ENCODE data around the gene JARID2.

JARID2 gene

GRCh38 chr6:15351631-15352030 is 105.8 kb downstream of the JARID2 start:
- TF ChIP-seq EZH2 (optimal IDR thresholded peaks at IDR 0.05; ENCODE audit: low read depth, low read length): no peak
- TF ChIP-seq EZH2phosphoT487 (IDR thresholded peaks at IDR 0.05; ENCODE audit: low read length): no peak
- TF ChIP-seq, protein P1, sequence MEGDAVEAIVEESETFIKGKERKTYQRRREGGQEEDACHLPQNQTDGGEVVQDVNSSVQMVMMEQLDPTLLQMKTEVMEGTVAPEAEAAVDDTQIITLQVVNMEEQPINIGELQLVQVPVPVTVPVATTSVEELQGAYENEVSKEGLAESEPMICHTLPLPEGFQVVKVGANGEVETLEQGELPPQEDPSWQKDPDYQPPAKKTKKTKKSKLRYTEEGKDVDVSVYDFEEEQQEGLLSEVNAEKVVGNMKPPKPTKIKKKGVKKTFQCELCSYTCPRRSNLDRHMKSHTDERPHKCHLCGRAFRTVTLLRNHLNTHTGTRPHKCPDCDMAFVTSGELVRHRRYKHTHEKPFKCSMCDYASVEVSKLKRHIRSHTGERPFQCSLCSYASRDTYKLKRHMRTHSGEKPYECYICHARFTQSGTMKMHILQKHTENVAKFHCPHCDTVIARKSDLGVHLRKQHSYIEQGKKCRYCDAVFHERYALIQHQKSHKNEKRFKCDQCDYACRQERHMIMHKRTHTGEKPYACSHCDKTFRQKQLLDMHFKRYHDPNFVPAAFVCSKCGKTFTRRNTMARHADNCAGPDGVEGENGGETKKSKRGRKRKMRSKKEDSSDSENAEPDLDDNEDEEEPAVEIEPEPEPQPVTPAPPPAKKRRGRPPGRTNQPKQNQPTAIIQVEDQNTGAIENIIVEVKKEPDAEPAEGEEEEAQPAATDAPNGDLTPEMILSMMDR (IDR thresholded peaks at IDR 0.05; ENCODE audit: low read length): no peak
- Histone ChIP-seq H3K79me2 (ENCODE audit: low read length) (peaks cover 89% of the 10 kb centered on the region), H2AFZ (ENCODE audit: low read length) (no peak overlapping the region), H3K27ac (ENCODE audit: low read length) (no peak overlapping the region), H3K9me2 (replicated peaks; ENCODE audit: insufficient read depth, low read length) (no peaks in the 10 kb centered on the region), H3K9ac (ENCODE audit: low read length) (no peak overlapping the region), H3K4me2 (ENCODE audit: low read depth, low read length) (no peak overlapping the region), H3K36me3 (replicated peaks; ENCODE audit: insufficient read depth, low read length) (no peaks in the 10 kb centered on the region), H3K4me1 (ENCODE audit: low read length) (no peaks in the 10 kb centered on the region), H3K27me3 (replicated peaks; ENCODE audit: insufficient read depth, low read length) (no peaks in the 10 kb centered on the region), H3K9me3 (replicated peaks; ENCODE audit: insufficient read depth, low read length) (no peaks in the 10 kb centered on the region), H3K4me3 (ENCODE audit: low read length) (no peak overlapping the region), H4K20me1 (ENCODE audit: insufficient read depth, low read length) (no peaks in the 10 kb centered on the region), H3F3A (ENCODE audit: insufficient read depth, low read length) (no peaks in the 10 kb centered on the region)
- DNase-seq: no peak

DNA sequence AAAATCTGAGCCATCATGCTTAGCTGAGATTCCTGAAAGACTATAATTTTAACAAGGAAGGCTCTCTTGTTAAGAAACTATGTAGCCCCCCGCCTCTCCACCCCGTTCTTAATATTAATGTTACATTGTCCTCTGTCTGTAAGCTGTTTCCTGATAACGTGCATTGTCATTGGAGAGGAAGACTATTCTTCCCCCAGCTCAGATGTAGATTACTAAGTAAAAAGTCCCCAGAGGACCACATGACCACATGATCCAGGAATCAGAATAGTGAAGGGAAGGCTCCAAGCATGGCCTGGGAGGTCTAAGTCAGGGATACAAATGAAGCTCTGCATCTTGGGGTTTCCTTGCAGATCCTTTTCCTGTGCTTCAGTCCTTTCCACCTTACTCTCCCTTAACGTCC is 106.4 kb downstream of the JARID2 start:
- Histone ChIP-seq H3K4me1 (ENCODE audit: low read length) (no peaks in the 10 kb centered on the region), H3K27me3 (replicated peaks; ENCODE audit: insufficient read depth, low read length) (no peaks in the 10 kb centered on the region), H3F3A (ENCODE audit: insufficient read depth, low read length) (no peaks in the 10 kb centered on the region), H3K9ac (ENCODE audit: low read length) (no peak overlapping the region), H3K4me2 (ENCODE audit: low read depth, low read length) (no peak overlapping the region), H2AFZ (ENCODE audit: low read length) (no peak overlapping the region), H3K9me3 (replicated peaks; ENCODE audit: insufficient read depth, low read length) (no peaks in the 10 kb centered on the region), H3K4me3 (ENCODE audit: low read length) (no peak overlapping the region), H3K27ac (ENCODE audit: low read length) (no peak overlapping the region), H3K79me2 (ENCODE audit: low read length) (peaks cover 89% of the 10 kb centered on the region), H3K9me2 (replicated peaks; ENCODE audit: insufficient read depth, low read length) (no peaks in the 10 kb centered on the region), H3K36me3 (replicated peaks; ENCODE audit: insufficient read depth, low read length) (no peaks in the 10 kb centered on the region), H4K20me1 (ENCODE audit: insufficient read depth, low read length) (no peaks in the 10 kb centered on the region)
- no peak for DNase-seq
- no peak for TF ChIP-seq EZH2phosphoT487 (IDR thresholded peaks at IDR 0.05; ENCODE audit: low read length)
- TF ChIP-seq EZH2 (optimal IDR thresholded peaks at IDR 0.05; ENCODE audit: low read depth, low read length): no peak
- TF ChIP-seq, protein P1 (IDR thresholded peaks at IDR 0.05; ENCODE audit: low read length): no peak

DNA sequence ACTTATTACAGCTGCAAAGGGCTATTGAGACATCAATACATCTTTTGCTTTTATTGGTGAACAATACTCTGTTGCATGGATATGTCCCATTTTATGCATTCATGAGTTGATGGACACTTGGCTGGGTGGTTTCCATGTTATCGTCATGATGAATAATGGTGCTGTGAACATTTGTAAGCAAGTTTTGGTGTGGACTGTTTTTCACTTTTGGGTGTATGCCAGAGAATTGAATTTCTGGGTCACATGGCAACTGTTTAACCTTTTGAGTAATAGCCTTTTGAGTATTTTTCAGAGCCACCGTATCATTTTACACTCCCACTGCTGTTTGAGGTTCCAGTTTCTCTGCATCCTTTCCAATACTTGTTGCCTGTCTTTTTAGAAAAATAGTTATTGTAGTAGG is 107.0 kb downstream of the JARID2 start:
- Histone ChIP-seq H3K4me1 (ENCODE audit: low read length) (no peaks in the 10 kb centered on the region), H3K79me2 (ENCODE audit: low read length) (peaks cover 88% of the 10 kb centered on the region)

More for the DNA sequence above, 107.0 kb downstream of the JARID2 start:
- Histone ChIP-seq H3K4me3 (ENCODE audit: low read length) (no peak overlapping the region), H3F3A (ENCODE audit: insufficient read depth, low read length) (no peaks in the 10 kb centered on the region), H4K20me1 (ENCODE audit: insufficient read depth, low read length) (no peaks in the 10 kb centered on the region), H3K9me2 (replicated peaks; ENCODE audit: insufficient read depth, low read length) (no peaks in the 10 kb centered on the region), H3K27me3 (replicated peaks; ENCODE audit: insufficient read depth, low read length) (no peaks in the 10 kb centered on the region), H3K27ac (ENCODE audit: low read length) (no peak overlapping the region), H3K36me3 (replicated peaks; ENCODE audit: insufficient read depth, low read length) (no peaks in the 10 kb centered on the region), H3K9ac (ENCODE audit: low read length) (no peak overlapping the region), H3K4me2 (ENCODE audit: low read depth, low read length) (no peak overlapping the region), H2AFZ (ENCODE audit: low read length) (no peak overlapping the region), H3K9me3 (replicated peaks; ENCODE audit: insufficient read depth, low read length) (no peaks in the 10 kb centered on the region)
- DNase-seq: no peak
- TF ChIP-seq, protein P1 (IDR thresholded peaks at IDR 0.05; ENCODE audit: low read length): no peak
- TF ChIP-seq EZH2phosphoT487 (IDR thresholded peaks at IDR 0.05; ENCODE audit: low read length) (no peak), EZH2 (optimal IDR thresholded peaks at IDR 0.05; ENCODE audit: low read depth, low read length) (no peak)
